ENCODE results near the gene PTGDR2.

The PTGDR2 gene

GRCh38 chr11:60809691-60810090, 46.1 kb downstream of the PTGDR2 start:
- DNase-seq (ENCODE audit: low spot score) = no peak

- no peak for DNase-seq (ENCODE audit: low spot score)
Observed at GRCh38 chr11:60809249-60809648, 46.5 kb downstream of the PTGDR2 start.

- DNase-seq (ENCODE audit: low spot score) = no peak
Observed at GRCh38 chr11:60803273-60803936, 52.3 kb downstream of the PTGDR2 start.

GRCh38 chr11:60801194-60801593, 54.6 kb downstream of the PTGDR2 start:
- DNase-seq (ENCODE audit: low spot score) = no peak
